ENCODE results near the gene ASCL2.

ASCL2 gene

DNA sequence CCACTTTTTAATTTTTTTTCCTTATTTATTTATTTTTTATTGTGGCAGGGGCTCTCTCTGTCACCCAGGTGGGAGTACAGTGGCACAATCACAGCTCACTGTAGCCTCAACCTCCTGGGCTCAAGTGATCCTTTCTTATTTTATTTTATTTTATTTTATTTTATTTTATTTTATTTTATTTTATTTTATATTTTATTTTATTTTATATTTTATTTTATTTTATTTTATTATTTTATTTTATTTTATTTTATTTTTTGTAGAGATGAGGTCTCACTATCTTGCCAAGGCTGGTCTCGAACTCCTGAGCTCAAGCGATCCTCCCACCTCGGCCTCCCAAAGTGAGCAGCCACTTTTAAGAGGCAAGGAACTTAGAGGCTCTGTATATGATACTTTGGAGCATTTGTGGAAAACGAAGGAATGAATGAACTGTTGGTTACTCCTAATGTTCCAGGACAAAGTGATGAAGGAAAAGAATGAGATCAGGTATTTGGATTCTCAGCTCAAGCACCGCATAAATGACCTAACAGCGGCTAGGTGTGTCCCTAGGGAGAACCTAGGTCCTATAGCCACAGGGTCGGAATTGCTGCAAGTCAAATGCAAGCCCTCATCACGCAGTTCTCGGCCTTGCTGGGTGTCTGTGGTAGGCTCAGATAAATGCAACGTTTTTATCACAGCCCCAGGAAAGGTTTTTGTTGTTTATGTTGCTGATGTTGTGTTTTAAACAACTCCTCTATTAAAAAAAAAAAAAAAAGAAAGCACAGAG is 36.5 kb downstream of the ASCL2 start:
- DNase-seq (ENCODE audit: low read depth), result no peak

DNA sequence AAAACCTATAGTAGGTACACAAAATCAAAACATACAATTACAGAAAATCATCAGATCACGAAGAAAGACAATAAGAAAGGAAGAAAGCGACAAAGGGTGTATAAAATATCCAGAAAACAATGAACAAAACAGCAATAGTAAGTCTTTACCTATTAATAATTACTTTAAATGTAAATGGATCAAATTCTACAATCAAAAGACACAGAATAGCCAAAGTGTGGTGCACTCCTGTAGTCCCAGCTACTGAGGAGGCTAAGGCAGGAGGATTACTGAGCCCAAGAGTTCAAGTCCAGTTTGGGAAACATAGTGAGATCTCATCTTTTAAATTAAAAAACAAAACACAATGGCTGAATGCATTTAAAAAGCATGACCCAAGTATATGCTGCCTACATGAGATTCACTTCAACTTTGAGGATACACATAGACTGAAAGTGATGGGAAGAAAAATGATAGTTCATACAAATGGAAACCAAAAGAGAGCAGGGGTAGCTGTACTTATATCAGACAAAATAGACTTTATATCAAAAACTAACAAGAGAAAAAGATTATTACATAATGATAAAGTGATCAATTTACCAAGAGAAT is 40.6 kb downstream of the ASCL2 start:
- no peak for DNase-seq (ENCODE audit: low read depth)

DNA sequence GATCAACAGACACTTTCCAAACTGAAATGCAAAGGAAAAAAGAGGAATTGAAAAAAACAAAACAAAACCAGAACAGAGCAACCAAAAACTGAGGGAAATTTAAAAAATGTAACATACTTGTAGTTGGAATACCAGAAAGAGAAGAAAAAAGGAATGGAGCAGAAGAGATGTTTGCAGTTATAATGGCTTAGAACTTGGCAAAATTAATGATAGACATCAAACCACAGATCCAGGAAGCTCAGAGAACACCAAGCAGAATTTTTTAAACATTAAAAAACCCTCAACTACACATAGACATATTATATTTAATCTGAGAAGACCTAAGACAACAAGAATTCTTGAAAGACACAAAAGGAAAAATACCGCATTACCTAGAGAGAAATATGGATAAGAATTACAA is 46.1 kb downstream of the ASCL2 start:
- no peak for DNase-seq (ENCODE audit: low read depth)

DNA sequence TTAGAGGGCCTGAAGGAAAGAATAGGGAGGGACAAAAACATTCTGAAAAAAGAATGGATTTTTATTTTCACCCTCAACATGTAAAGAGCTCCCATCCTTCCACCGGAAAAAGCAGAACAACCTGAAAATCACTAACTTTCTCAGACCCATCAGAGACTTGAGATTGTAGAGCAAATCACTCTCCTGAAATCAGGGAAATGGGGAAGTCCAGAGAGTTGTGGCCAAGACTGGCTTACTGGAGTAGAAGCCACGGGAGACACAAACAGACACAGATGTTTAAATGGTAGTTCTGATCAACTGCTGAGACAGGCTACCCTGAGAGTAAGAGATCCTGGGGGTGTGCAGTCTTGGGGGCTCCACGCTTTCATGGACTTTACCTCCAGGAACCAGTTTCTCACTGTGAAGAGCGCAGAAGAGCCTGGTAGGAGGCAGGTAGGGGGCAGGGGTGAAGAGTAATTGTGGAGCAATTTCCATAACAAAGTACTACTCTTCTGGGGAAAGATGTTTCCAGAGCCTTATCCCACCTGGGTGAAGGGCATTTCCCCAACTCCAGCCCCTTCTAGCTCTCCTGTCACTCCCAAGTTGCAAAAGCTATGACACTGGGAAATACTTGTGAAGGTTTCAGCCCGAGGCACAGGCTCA is 47.1 kb downstream of the ASCL2 start:
- DNase-seq (ENCODE audit: low read depth), result no peak

DNA sequence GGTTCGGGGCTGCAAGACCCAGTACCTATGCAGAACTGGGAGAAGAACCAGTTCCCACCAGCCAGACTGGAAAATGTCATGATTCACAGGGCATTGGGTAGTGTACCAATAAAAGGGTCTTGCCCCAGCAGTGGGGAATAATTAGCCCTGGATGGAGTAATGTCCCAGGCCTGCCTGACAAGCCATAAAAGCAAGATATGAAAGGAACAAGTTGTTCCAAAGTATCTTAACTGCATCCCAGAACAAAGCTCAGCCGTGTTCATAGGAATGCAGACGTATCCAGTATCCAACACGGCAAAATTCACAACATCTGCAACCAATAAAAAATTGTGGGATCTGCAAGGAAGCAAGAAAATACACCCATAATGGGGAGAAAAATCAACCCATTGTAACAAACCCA is 47.9 kb downstream of the ASCL2 start:
- DNase-seq (ENCODE audit: low read depth), result no peak

DNA sequence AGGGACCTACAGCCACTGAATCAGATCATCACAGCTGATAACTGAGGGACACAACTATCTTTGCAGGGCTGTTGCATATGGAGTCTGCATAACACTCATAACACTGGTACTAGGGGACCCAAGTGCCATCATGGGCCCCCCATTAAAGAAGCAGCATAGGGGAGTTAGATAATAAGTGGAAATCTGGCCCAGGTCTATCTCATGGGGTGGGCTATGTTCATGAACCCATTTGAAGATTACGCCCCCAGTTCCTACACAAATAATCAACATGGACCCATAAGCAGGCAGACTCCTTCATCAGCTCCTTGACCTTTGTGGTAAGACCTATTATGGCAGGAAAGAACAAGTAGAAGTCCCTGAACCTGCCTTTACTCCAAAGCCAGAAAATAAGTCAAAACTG is 48.8 kb downstream of the ASCL2 start:
- DNase-seq (ENCODE audit: low read depth), result no peak

DNA sequence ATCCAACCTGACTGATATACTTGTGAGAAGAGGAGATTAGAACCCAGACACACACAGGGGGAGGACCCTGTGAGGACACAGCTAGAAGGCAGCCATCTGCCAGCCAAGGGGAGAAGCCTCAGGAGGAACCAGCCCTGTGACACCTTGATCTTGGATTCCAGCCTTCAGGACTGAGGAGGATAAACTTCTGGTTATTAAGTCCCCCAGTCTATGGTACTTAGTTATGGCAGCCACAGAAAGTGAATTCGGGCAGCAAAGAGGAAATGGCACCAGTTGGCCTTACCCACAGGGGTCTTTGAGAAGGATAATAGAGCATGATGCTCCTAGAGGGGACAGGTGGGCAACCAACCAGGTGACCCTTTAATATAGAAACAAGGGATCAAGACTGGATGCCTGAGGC is 49.4 kb downstream of the ASCL2 start:
- DNase-seq (ENCODE audit: low read depth), result no peak

DNA sequence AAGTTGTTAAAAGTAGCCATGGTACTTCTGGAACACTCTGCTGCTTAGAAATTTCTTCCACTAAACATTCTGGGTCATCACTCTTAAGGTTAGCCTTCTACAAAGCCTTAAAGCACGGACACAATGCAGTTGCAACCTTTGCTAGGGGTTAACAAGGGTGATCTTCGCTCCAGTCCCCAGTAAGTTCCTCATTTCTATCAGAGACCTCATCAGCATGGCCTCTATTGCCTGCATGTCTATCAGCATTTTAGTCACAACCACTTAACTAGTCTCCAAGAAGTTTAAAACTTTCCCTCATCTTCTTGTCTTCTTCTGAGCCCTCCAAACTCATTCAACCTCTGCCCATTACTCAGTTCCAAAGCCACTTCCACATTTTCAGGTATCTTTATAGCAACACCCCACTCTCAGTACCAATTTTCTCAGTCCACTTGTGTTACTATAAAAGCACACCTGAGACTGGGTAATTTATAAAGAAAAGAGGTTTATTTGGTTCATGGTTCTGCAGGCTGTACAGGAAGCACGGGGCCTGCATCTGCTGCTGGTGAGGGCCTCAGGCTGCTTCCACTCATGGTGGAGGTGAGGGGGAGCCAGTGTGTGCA is 50.1 kb downstream of the ASCL2 start:
- DNase-seq (ENCODE audit: low read depth), result no peak

DNA sequence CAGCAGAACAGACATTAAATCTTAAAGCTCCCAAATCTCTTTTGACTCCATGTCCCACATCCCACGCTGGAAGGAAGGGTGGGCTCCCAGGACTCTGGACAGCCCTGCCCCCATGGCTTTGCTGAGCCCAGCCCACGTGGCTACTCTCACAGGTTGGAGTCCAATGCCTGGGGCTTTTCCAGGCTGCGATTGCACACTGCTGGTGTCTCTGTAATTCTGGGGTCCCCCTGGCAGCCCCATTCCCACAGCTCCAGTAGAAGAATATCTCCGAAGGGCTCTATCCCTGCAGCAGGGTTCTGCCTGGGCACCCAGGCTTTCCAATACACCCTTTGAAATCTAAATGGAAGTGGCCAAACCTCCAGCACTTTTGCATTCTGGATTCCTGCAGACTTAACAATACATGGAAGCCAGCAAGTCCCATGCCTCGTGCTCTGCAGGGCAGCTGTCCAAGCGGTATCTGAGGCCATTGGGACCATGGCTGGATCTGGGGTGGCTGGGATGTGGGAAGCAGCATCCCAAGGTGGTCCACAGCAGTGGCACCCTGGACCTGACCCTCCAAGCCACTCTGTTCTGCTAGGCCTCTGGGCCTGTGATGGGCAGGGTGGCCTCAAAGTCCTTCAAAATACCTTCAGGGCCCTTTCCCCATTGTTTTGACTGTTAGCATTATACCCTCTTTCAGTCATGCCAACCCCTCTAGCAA is 50.9 kb downstream of the ASCL2 start:
- no peak for DNase-seq (ENCODE audit: low read depth)
